Lung (tissue), 12 donors: Measurements from ENCODE around the gene PET100. TPM values are rescaled to one million over a fixed set of nuclear protein-coding genes. Genes with fewer than 3 reads are reported as not detected.

ENCODE experiments used
- ATAC-seq: fragments of 200-7000 bp; cut with Tn5 transposase; one replicate; pipeline ENCODE4 v1.9.1; 2020; ENCODE audit warnings: moderate number of reproducible peaks; ENCODE audit not compliant: insufficient read depth, low FRiP score
- DNase-seq, 3 donors: peaks; one replicate each; pipeline ENCODE4 v3.0.0-alpha.2; 2013 to 2017
- H3K27ac ChIP-seq, 2 donors: one replicate each; pipeline ENCODE4 v1.5.1; 2013; ENCODE audit warnings: mild to moderate bottlenecking in 2 of 2, moderate library complexity in 2 of 2, control low read depth in 1 of 2, inconsistent platforms in 1 of 2, low read depth in 1 of 2, low read length in 1 of 2
- H3K27me3 ChIP-seq, 3 donors: one replicate each; pipeline ENCODE4 v1.5.1; 2013; ENCODE audit warnings: low read length in 2 of 3; ENCODE audit not compliant: control insufficient read depth in 3 of 3, insufficient read depth in 3 of 3
- H3K36me3 ChIP-seq, 4 donors: one replicate each; pipeline ENCODE4 v1.5.1; 2013; ENCODE audit warnings: low read length in 4 of 4, mild to moderate bottlenecking in 1 of 4, moderate library complexity in 1 of 4; ENCODE audit not compliant: control insufficient read depth in 4 of 4, insufficient read depth in 4 of 4
- H3K4me1 ChIP-seq, 5 donors: one replicate each; pipeline ENCODE4 v1.5.1; 2013; ENCODE audit warnings: low read length in 5 of 5, mild to moderate bottlenecking in 2 of 5, moderate library complexity in 1 of 5; ENCODE audit not compliant: control insufficient read depth in 5 of 5, insufficient read depth in 5 of 5
- H3K4me3 ChIP-seq: one replicate; pipeline ENCODE4 v1.5.1; 2013; ENCODE audit warnings: mild to moderate bottlenecking, control low read depth, moderate library complexity
- H3K9ac ChIP-seq, 2 donors: one replicate each; pipeline ENCODE4 v1.5.1; 2013; ENCODE audit warnings: low read length in 2 of 2, control low read depth in 1 of 2; ENCODE audit not compliant: insufficient read depth in 1 of 2
- H3K9me3 ChIP-seq, 4 donors: one replicate each; pipeline ENCODE4 v1.5.1; 2013; ENCODE audit warnings: low read length in 3 of 4, mild to moderate bottlenecking in 1 of 4, moderate library complexity in 1 of 4; ENCODE audit not compliant: control insufficient read depth in 4 of 4, insufficient read depth in 3 of 4
- CTCF ChIP-seq: IDR thresholded peaks from 2 replicates; pipeline ENCODE4 v1.5.1; 2012; ENCODE audit warnings: mild to moderate bottlenecking; ENCODE audit errors: control extremely low read depth, extremely low read depth
- WGBS, 2 donors: extraction: QIAGEN DNeasy Blood & Tissue Kit; methylation state at CpG; one replicate each; pipeline ENCODE4 v1.1.7; 2013; 5-methylcytosine and 5-hydroxymethylcytosine counted together
- polyA plus RNA-seq, 2 donors: library from polyadenylated mRNA; stranded (reverse); fragments of 200-250 nt; gene quantifications; one replicate each; pipeline ENCODE4 v1.2.1, GENCODE V29; 2013
- total RNA-seq, 2 donors: library from RNA; depleted of rRNA in 1 of 2; stranded (reverse); fragments of >200 nt in 1 of 2; gene quantifications; one replicate each; pipeline ENCODE4 v1.2.1, GENCODE V29; 2014 to 2021
- donor health status: control.
- donor health status: control.
- donor health status: Bipolar disorder and iron deficiency.
- donor health status: healthy.
- donor health status: DM: yes; HTN: yes; CAD: no.

Gene PET100
- total and polyA plus RNA-seq, 4 donors = 26.9 to 383 (median 88.1) TPM

GRCh38 chr19:7623725-7624603, 5.6 kb upstream of the PET100 start:
- 94 to 96% methylated on average over 38 to 39 of the region's 39 CpGs for WGBS, 2 donors
- no peak overlapping the region for H3K9ac ChIP-seq
- no peak for TF ChIP-seq CTCF
- no peaks in the 10 kb centered on the region for H3K9me3 ChIP-seq
- DNase-seq = no peak
- ATAC-seq = no peak
- H3K4me3 ChIP-seq = no peak overlapping the region
- no peak overlapping the region for H3K27ac ChIP-seq
- H3K27me3 ChIP-seq = no peaks in the 10 kb centered on the region
- peaks cover 4 to 11% (median 10%) of the 10 kb centered on the region in 5 donors for H3K4me1 ChIP-seq
- H3K36me3 ChIP-seq = peaks cover 20 to 77% (median 23%) of the 10 kb centered on the region in 4 donors

DNA sequence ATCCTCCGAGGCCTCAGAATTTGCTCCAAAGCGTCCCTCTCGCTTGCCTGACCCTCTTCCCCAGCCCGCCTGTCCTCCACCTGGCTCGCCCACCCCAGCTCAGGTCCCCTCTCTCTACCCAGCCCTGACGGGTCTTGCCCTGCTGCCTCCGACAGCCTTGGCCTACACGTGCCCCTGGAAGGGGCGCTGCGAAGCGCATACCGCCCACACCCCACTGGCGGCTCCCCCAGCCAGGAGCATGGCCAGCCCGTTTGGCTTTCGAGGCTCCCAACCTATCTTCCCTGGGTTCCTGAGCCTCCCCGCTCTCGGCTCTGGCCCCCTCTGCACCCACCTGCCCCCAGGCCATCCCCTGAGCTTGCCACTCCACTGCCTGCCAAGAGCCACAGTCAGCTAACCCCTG, 4.8 kb upstream of the PET100 start:
- no peaks in the 10 kb centered on the region for H3K27me3 ChIP-seq
- H3K4me1 ChIP-seq = peaks cover 4 to 12% (median 7%) of the 10 kb centered on the region in 5 donors
- WGBS, 2 donors = 93% methylated on average over 17 of the region's 17 CpGs
- H3K9ac ChIP-seq = no peak overlapping the region
- H3K27ac ChIP-seq = no peak overlapping the region
- DNase-seq (no peak), ATAC-seq (no peak)
- H3K36me3 ChIP-seq = peaks cover 20 to 69% (median 25%) of the 10 kb centered on the region in 4 donors
- no peak overlapping the region for H3K4me3 ChIP-seq
- no peaks in the 10 kb centered on the region for H3K9me3 ChIP-seq
- TF ChIP-seq CTCF = no peak

DNA sequence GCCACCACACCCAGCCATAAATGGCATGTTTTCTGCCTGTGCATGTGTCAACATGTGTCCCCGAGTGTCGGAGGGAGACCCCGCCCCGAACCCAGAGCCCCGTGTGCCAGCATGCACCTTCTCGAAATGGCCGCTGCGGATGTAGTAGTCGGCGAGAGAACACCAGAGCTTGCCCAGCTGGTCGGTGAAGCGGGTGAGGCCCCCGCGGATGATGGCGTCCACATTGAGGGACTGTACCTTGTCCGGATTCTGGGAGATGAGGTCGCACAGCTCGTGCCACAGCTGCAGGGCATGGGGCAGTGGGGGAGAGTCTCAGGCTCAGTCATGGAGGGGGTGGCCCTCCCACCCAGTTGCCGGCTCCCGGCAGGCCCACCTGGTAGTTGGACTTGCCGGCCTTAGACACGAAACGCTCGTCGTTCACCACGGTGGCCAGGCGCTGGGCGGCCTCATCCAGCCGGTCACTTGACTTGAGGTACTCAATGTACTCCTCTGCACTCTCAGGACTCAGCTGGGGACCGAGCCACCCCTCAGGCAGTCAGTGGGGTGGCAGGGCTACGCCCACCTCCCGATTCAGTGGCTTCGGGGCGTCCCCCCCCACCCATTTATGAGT, 3.7 kb upstream of the PET100 start:
- Histone ChIP-seq H3K27ac (no peak overlapping the region), H3K4me1 (peaks cover 7 to 18% (median 11%) of the 10 kb centered on the region in 5 donors), H3K9me3 (no peaks in the 10 kb centered on the region), H3K36me3 (peaks cover 14 to 59% (median 25%) of the 10 kb centered on the region in 4 donors), H3K27me3 (no peaks in the 10 kb centered on the region), H3K4me3 (no peak overlapping the region), H3K9ac (no peak overlapping the region)
- DNase-seq (no peak), ATAC-seq (no peak)
- 97 to 98% methylated on average over 31 to 34 of the region's 34 CpGs for WGBS, 2 donors
- no peak for TF ChIP-seq CTCF
